K562 (cell line): ENCODE results near the gene TUSC1. TPM values are rescaled to one million over a fixed set of nuclear protein-coding genes. Genes with fewer than 3 reads are reported as not detected.

Source experiments
- ATAC-seq: fragments of 200-7000 bp; cut with Tn5 transposase; 3 replicates; pipeline ENCODE4 v1.9.1; 2020; ENCODE audit warnings: moderate library complexity
- BruUV-seq: library from RNA; stranded (reverse); fragments of 400-500 nt; replicated peaks from 2 replicates; lab custom pipeline; 2021; lab: Mats Ljungman, UMichigan
- CTCF ChIA-PET: fragments of 300-600 bp; formaldehyde crosslinking; extraction: SDS; loops from one replicate; lab custom pipeline; 2021; ENCODE audit warnings: low intra/inter-chr PET ratio; lab: Yijun Ruan, JAX
- POLR2A ChIA-PET: fragments of 300-600, 350-650 bp; sonication (Branson Sonifier 250); formaldehyde crosslinking; extraction: SDS; loops from one replicate; lab custom pipeline; 2021; ENCODE audit warnings: antibody characterized with exemption, inconsistent platforms; lab: Yijun Ruan, JAX
- DNase-seq, 4 experiments: peaks; one replicate each; pipeline versions ENCODE4 v3.0.0 to v3.0.0-alpha.2; 2011 to 2018; ENCODE audit warnings: low spot score in 3 of 4, mixed read lengths in 3 of 4; ENCODE audit errors: extremely low read depth in 1 of 4
- FAIRE-seq: peaks from 2 replicates; lab custom pipeline; 2011; peaks lifted over from hg19 to GRCh38; lab: Jason Lieb, UNC
- H2AFZ ChIP-seq: 2 replicates; pipeline ENCODE4 v1.6.0; 2011; ENCODE audit warnings: low read depth, low read length, control low read depth, inconsistent platforms
- H3K27ac ChIP-seq: fragments of 200-600 bp; 3 replicates; pipeline ENCODE4 v1.8.0; 2011; ENCODE audit warnings: low read depth, mild to moderate bottlenecking, control low read depth, inconsistent platforms, low read length, moderate library complexity, mixed read lengths; ENCODE audit errors: extremely low read depth
- H3K27me3 ChIP-seq, 2 experiments: fragments of 300-600 bp in 1 of 2; 2 replicates in 1 of 2; 3 replicates in 1 of 2; pipeline versions ENCODE4 v1.6.0 to v1.8.0; 2011; ENCODE audit warnings: inconsistent platforms in 2 of 2, low read length in 2 of 2, mild to moderate bottlenecking in 1 of 2, mixed read lengths in 1 of 2, moderate library complexity in 1 of 2; ENCODE audit not compliant: control insufficient read depth in 2 of 2, insufficient read depth in 2 of 2
- H3K36me3 ChIP-seq: fragments of 300-600 bp; 3 replicates; pipeline ENCODE4 v1.8.0; 2011; ENCODE audit warnings: mild to moderate bottlenecking, low read length, inconsistent platforms; ENCODE audit not compliant: control insufficient read depth, insufficient read depth
- H3K4me1 ChIP-seq, 2 experiments: fragments of 200-600 bp in 1 of 2; replicated peaks in 1 of 2; 2 replicates in 1 of 2; 3 replicates in 1 of 2; pipeline versions ENCODE4 v1.5.1 to v1.8.0; 2011; ENCODE audit warnings: inconsistent platforms in 2 of 2, low read length in 2 of 2, mild to moderate bottlenecking in 1 of 2, mixed read lengths in 1 of 2, moderate library complexity in 1 of 2; ENCODE audit not compliant: control insufficient read depth in 2 of 2, insufficient read depth in 2 of 2
- H3K4me2 ChIP-seq: 2 replicates; pipeline ENCODE4 v1.6.1; 2011; ENCODE audit warnings: low read length, control low read depth, inconsistent platforms, mixed read lengths; ENCODE audit not compliant: insufficient read depth
- H3K4me3 ChIP-seq: fragments of 200-600 bp; sonication (generic), shearing (Covaris generic); 2 replicates; pipeline ENCODE4 v1.5.1; 2016; ENCODE audit warnings: control low read depth, inconsistent platforms
- H3K79me2 ChIP-seq: fragments of 200-600 bp; 3 replicates; pipeline ENCODE4 v1.8.0; 2011; ENCODE audit warnings: low read length, inconsistent platforms; ENCODE audit not compliant: control insufficient read depth, insufficient read depth
- H3K9ac ChIP-seq, 2 experiments: 2 replicates each; pipeline versions ENCODE4 v1.6.0 to v1.6.1; 2011; ENCODE audit warnings: low read depth in 2 of 2, low read length in 2 of 2, control low read depth in 1 of 2, inconsistent platforms in 1 of 2, mild to moderate bottlenecking in 1 of 2, mixed read lengths in 1 of 2; ENCODE audit not compliant: insufficient read depth in 1 of 2
- H3K9me1 ChIP-seq: one replicate; pipeline ENCODE4 v1.6.0; 2011; ENCODE audit warnings: inconsistent platforms, mild to moderate bottlenecking, low read length, moderate library complexity; ENCODE audit not compliant: control insufficient read depth, insufficient read depth
- H3K9me3 ChIP-seq: replicated peaks from 2 replicates; pipeline ENCODE4 v1.5.1; 2011; ENCODE audit warnings: low read depth, low read length, inconsistent platforms; ENCODE audit not compliant: control insufficient read depth, insufficient read depth
- H4K20me1 ChIP-seq: replicated peaks from 2 replicates; pipeline ENCODE4 v1.6.1; 2011; ENCODE audit warnings: low read length, inconsistent platforms, mixed read lengths; ENCODE audit not compliant: control insufficient read depth, insufficient read depth
- ASH1L ChIP-seq: fragments of 450-650 bp; IDR thresholded peaks from 2 replicates; pipeline ENCODE4 v1.6.1; 2018; ENCODE audit warnings: borderline replicate concordance, mild to moderate bottlenecking, low read depth; ENCODE audit not compliant: partially characterized antibody
- BRD9 ChIP-seq: fragments of 450-650 bp; IDR thresholded peaks from 2 replicates; pipeline ENCODE4 v1.6.1; 2018; ENCODE audit warnings: low read depth; ENCODE audit not compliant: partially characterized antibody
- DMBX1 ChIP-seq: fragments of 250-450 bp; sonication (Bioruptor Pico); IDR thresholded peaks from 2 replicates; pipeline ENCODE4 v1.8.0; 2022; ENCODE audit warnings: inconsistent platforms, mild to moderate bottlenecking, moderate library complexity, borderline replicate concordance
- HDAC1 ChIP-seq, 2 experiments: fragments of 450-650 bp; IDR thresholded peaks; 2 replicates each; pipeline ENCODE4 v1.6.1; 2016 to 2017; ENCODE audit warnings: inconsistent platforms in 1 of 2, mild to moderate bottlenecking in 1 of 2, moderate library complexity in 1 of 2
- MBD2 ChIP-seq: sonication (generic); IDR thresholded peaks from 2 replicates; pipeline ENCODE4 v1.6.1; 2016; ENCODE audit warnings: low read depth, borderline replicate concordance
- RBM22 ChIP-seq: fragments of 200-400 bp; formaldehyde crosslinking; IDR thresholded peaks from 2 replicates; pipeline ENCODE4 v1.6.1; 2018; ENCODE audit warnings: low read length, low read depth; ENCODE audit not compliant: poor library complexity, severe bottlenecking
- SIRT6 ChIP-seq: IDR thresholded peaks from one replicate; pipeline ENCODE4 v1.6.1; 2012; ENCODE audit warnings: low read depth, mild to moderate bottlenecking, control low read depth, inconsistent platforms, low read length, moderate library complexity
- TGIF2 ChIP-seq: sonication (generic); formaldehyde crosslinking; IDR thresholded peaks from 2 replicates; pipeline ENCODE4 v1.8.1; 2022; ENCODE audit warnings: mild to moderate bottlenecking, missing genetic modification reagents, moderate library complexity
- ZBTB8A ChIP-seq: fragments of 450-650 bp; IDR thresholded peaks from 2 replicates; pipeline ENCODE4 v1.6.1; 2018; ENCODE audit warnings: mild to moderate bottlenecking, moderate library complexity; ENCODE audit not compliant: partially characterized antibody
- ZNF133 ChIP-seq: fragments of 250-450 bp; sonication (Bioruptor Pico); IDR thresholded peaks from 2 replicates; pipeline ENCODE4 v1.4.0; 2020; ENCODE audit warnings: mild to moderate bottlenecking
- ZNF277 ChIP-seq: fragments of 250-450 bp; sonication (Bioruptor Pico); IDR thresholded peaks from 2 replicates; pipeline ENCODE4 v1.8.0; 2022; ENCODE audit warnings: inconsistent platforms, mild to moderate bottlenecking, moderate library complexity, borderline replicate concordance
- ZNF589 ChIP-seq: fragments of 200-800 bp; sonication (Bioruptor generic); IDR thresholded peaks from 2 replicates; pipeline ENCODE4 v1.6.1; 2016; ENCODE audit warnings: low read depth, missing genetic modification characterization, missing compliant biosample characterization
- WGBS: fragments of 100-300 bp; shearing (Covaris generic); methylation state at CpG from one replicate; pipeline ENCODE4 v1.1.6; 2016; ENCODE audit warnings: low coverage, mixed read lengths; ENCODE audit not compliant: insufficient coverage; ENCODE audit errors: missing lambda C conversion rate; 5-methylcytosine and 5-hydroxymethylcytosine counted together
- in situ Hi-C: fragments of 300-500 bp; cut with MboI; formaldehyde crosslinking; loops from 4 replicates; pipeline ENCODE4 v1.15.0; 2018; ENCODE audit warnings: inconsistent platforms, mixed read lengths
- intact Hi-C: fragments of 100-400 bp; cut with micrococcal nuclease; formaldehyde crosslinking; loops from 2 replicates; pipeline ENCODE4 v1.14.2; 2022
- polyA plus RNA-seq, 8 experiments: library from polyadenylated mRNA; depleted of rRNA in 4 of 8; stranded (reverse) in 5 of 8; unstranded in 3 of 8; fragments of >200 nt; fragmentation: Nextera tagmentation in 2 of 8; fragmentation: Illumina TruSeq in 1 of 8; extraction: Ambion mirVana in 2 of 8; extraction: Trizol in 1 of 8; gene quantifications; 2 replicates each; pipeline versions ENCODE4 v1.2.1 to v1.2.3, GENCODE V29; 2011 to 2014; ENCODE audit warnings: inconsistent platforms in 1 of 8, missing spikeins in 1 of 8
- total RNA-seq, 7 experiments: library from RNA; depleted of rRNA in 6 of 7; stranded (reverse); fragments of >200 nt in 6 of 7; fragmentation: Illumina TruSeq in 2 of 7; extraction: Trizol in 2 of 7; gene quantifications; 2 replicates each; pipeline versions ENCODE4 v1.2.1 to v1.2.3, GENCODE V29; 2011 to 2021; ENCODE audit warnings: low replicate concordance in 1 of 7
- TF ChIP-seq, protein P1 (sequence below): fragments of 450-650 bp; IDR thresholded peaks from 2 replicates; pipeline ENCODE4 v1.6.1; 2017; ENCODE audit warnings: antibody characterized with exemption
- TF ChIP-seq, protein P2 (sequence below): IDR thresholded peaks from 2 replicates; pipeline ENCODE4 v1.6.1; 2012; ENCODE audit warnings: low read depth, low read length, improper control_type of control experiment, borderline replicate concordance

TUSC1 gene
- total and polyA plus RNA-seq, 9 of the 15 experiments (the other 6 are each of a cell fraction or from before 2014, with no cell fraction given) = not detected

GRCh38 chr9:25678846-25679360, 659 bp upstream of the TUSC1 start (continued):
- TF ChIP-seq ASH1L = no peak

GRCh38 chr9:25677301-25678146, 720 bp downstream of the TUSC1 start:
- Histone ChIP-seq H4K20me1 (no peaks in the 10 kb centered on the region), H3K4me3 (no peak overlapping the region), H3K9ac (no peak overlapping the region), H3K9me1 (no peaks in the 10 kb centered on the region), H3K4me1 (no peaks in the 10 kb centered on the region), H3K27ac (no peak overlapping the region), H3K27me3 (no peaks in the 10 kb centered on the region), H3K4me2 (no peak overlapping the region), H3K36me3 (no peaks in the 10 kb centered on the region), H2AFZ (no peak overlapping the region), H3K9me3 (no peaks in the 10 kb centered on the region), H3K79me2 (no peaks in the 10 kb centered on the region)
- CTCF ChIA-PET = no interaction called here
- in situ Hi-C loops (no loop called here), intact Hi-C loops (no loop called here)
- FAIRE-seq (no peak), DNase-seq (no peak), ATAC-seq (no peak)
- no CpG with 5 or more reads among the region's 77 CpGs for WGBS
- POLR2A ChIA-PET = no interaction called here
- no TSS peak for BruUV-seq
- TF ChIP-seq ZBTB8A (no peak), ZNF133 (CRISPR knock-in tag) (no peak), TGIF2 (CRISPR knock-in tag) (no peak), SIRT6 (no peak), HDAC1 (IDR thresholded peaks at IDR 0.05) (no peak), RBM22 (no peak), ZNF277 (CRISPR knock-in tag) (no peak), MBD2 (no peak), BRD9 (no peak), ZNF589 (CRISPR knock-in tag) (no peak), DMBX1 (CRISPR knock-in tag) (no peak)
- TF ChIP-seq, protein P1, sequence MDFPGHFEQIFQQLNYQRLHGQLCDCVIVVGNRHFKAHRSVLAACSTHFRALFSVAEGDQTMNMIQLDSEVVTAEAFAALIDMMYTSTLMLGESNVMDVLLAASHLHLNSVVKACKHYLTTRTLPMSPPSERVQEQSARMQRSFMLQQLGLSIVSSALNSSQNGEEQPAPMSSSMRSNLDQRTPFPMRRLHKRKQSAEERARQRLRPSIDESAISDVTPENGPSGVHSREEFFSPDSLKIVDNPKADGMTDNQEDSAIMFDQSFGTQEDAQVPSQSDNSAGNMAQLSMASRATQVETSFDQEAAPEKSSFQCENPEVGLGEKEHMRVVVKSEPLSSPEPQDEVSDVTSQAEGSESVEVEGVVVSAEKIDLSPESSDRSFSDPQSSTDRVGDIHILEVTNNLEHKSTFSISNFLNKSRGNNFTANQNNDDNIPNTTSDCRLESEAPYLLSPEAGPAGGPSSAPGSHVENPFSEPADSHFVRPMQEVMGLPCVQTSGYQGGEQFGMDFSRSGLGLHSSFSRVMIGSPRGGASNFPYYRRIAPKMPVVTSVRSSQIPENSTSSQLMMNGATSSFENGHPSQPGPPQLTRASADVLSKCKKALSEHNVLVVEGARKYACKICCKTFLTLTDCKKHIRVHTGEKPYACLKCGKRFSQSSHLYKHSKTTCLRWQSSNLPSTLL = no peak
- TF ChIP-seq, protein P2, sequence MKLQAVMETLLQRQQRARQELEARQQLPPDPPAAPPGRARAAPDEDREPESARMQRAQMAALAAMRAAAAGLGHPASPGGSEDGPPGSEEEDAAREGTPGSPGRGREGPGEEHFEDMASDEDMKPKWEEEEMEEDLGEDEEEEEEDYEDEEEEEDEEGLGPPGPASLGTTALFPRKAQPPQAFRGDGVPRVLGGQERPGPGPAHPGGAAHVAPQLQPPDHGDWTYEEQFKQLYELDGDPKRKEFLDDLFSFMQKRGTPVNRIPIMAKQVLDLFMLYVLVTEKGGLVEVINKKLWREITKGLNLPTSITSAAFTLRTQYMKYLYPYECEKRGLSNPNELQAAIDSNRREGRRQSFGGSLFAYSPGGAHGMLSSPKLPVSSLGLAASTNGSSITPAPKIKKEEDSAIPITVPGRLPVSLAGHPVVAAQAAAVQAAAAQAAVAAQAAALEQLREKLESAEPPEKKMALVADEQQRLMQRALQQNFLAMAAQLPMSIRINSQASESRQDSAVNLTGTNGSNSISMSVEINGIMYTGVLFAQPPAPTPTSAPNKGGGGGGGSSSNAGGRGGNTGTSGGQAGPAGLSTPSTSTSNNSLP = no peak
